ENCODE results near the gene NOS1. TPM values are rescaled to one million over a fixed set of nuclear protein-coding genes. Genes with fewer than 3 reads are reported as not detected.

NOS1 gene
- total and polyA plus RNA-seq, 2 donors (not counting 3 experiments of a cell fraction or from before 2014, with no cell fraction given): not detected

DNA sequence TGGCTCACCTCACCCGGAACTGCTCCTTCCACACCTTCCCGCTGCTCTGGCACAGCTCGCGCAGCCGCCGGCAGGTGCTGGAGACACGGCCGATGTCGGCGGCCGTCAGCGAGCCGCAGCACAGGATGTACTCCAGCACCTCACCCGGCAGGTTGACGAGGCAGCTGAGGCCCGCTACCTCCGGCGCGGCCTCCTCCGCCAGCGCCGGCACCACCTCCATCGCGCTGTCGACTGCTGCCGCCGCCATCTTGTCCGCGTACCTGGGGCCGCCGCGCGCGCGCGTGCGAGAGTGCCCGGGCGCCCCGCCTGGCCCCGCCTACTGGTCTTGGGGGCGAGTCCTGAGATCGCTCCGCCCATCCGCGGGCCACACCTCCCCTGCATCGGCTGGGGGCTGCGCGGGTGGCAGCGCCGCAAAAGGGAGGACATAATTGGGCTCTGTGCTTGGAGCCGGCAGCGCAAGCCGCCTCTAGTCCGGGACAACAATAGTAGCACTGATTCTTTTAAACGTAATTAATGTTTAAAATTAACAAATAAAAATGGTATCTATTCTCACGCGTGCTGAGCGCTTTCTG lies 171.1 kb downstream of the NOS1 start, which contains the start of gene FBXO21:
Gene FBXO21 (minus strand): TSS at position 261 of the 572 bp plus-strand sequence. CDS start 14 bp downstream, at position 247.
- Histone ChIP-seq H2AFZ (ENCODE audit: low read depth, low read length) (peak within 1 kb of the TSS; percentile 94), H3K27ac (ENCODE audit: insufficient read depth, low read depth, low read length) (no peak within 1 kb of the TSS), H3K36me3 (ENCODE audit: control insufficient read depth in 2 of 2, extremely low read depth in 1 of 2, insufficient read depth in 2 of 2, low read length in 2 of 2) (peaks cover 0 to 6% of the 10 kb centered on the region in 2 experiments), H3K9me1 (replicated peaks; ENCODE audit: control insufficient read depth, extremely low read depth, insufficient read depth, low read length) (no peaks in the 10 kb centered on the region), H3K4me2 (ENCODE audit: insufficient read depth, low read length) (peak within 1 kb of the TSS; percentile 83), H3K4me1 (ENCODE audit: control insufficient read depth, extremely low read depth, insufficient read depth, low read length) (peaks cover 9% of the 10 kb centered on the region), H3K9me3 (replicated peaks; ENCODE audit: control insufficient read depth, insufficient read depth, low read length) (no peaks in the 10 kb centered on the region), H3K27me3 (ENCODE audit: control insufficient read depth in 2 of 2, insufficient read depth in 2 of 2, low read length in 2 of 2) (peaks cover 3 to 4% of the 10 kb centered on the region in 2 experiments), H3K79me2 (ENCODE audit: control insufficient read depth, insufficient read depth, low read length) (peaks cover 15% of the 10 kb centered on the region), H4K20me1 (replicated peaks; ENCODE audit: control insufficient read depth, extremely low read depth, insufficient read depth, low read length) (no peaks in the 10 kb centered on the region), H3K9ac (replicated peaks; ENCODE audit: extremely low read depth, insufficient read depth, low read length) (peak within 1 kb of the TSS; percentile 39), H3K4me3 (replicated peaks in 1 of 3; ENCODE audit: insufficient read depth in 1 of 3, low read depth in 1 of 3, low read length in 3 of 3) (peak within 1 kb of the TSS; percentile 59 to 100 (median 69))
- intact Hi-C loops (cut with micrococcal nuclease): loop anchor here (2.0 kb wide), 1 partner anchor 497 kb away; no protein-coding TSS in a partner anchor
- BruUV-seq (replicated peaks): no TSS peak
- dilution Hi-C loops (cut with MboI; ENCODE audit: extremely low pct_ligation_motif_present, low sequenced_read_pairs): no loop called here
- ChIA-PET CTCF (no interaction called here), POLR2A (no interaction called here)
- FAIRE-seq (peak; percentile 85), DNase-seq (ENCODE audit: low read depth, low spot score) (peak; percentile 84)
- TF ChIP-seq POLR2AphosphoS5 (IDR thresholded peaks at IDR 0.05; ENCODE audit: insufficient read depth, low read depth, low read length): peak; percentile 88
- TF ChIP-seq EZH2 (IDR thresholded peaks at IDR 0.05; ENCODE audit: borderline replicate concordance, low read depth, low read length, severe bottlenecking): no peak
- TF ChIP-seq, protein P1, sequence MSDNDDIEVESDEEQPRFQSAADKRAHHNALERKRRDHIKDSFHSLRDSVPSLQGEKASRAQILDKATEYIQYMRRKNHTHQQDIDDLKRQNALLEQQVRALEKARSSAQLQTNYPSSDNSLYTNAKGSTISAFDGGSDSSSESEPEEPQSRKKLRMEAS (IDR thresholded peaks at IDR 0.05; ENCODE audit: insufficient read depth, insufficient read length): no peak
- no peak for TF ChIP-seq MYC (IDR thresholded peaks at IDR 0.05; ENCODE audit: low read depth, low read length)
- TF ChIP-seq POLR2A (IDR thresholded peaks at IDR 0.05; ENCODE audit: low read depth, low read length): peak; percentile 71
- TF ChIP-seq FOS (IDR thresholded peaks at IDR 0.05; ENCODE audit: borderline replicate concordance, insufficient read depth, low read length): no peak

DNA sequence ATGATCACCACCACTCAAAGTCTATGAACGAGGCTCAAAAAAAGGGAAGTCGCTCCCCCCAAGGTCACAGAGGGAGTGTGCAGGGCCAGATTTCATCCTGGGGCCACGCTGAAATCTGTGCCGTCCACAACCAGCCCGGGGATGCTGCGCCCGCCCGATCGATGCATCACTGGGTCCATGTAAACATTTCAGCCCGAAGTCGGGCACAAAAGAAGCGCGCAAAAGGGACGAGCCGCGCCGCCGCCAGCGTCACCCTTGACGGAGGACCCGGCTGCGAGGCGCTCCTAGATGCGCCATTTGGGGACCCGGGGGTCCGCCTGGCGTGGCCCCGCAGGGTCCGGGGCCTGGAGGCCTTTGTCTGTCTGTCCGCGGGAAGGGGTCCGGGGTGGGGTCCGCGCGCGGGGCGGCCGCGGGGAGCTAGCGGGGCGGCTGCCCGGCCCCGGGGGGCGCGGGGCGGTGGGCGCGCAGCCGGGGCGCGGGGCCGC lies 171.7 kb downstream of the NOS1 start:
- no peaks in the 10 kb centered on the region for H3K9me1 ChIP-seq (replicated peaks; ENCODE audit: control insufficient read depth, extremely low read depth, insufficient read depth, low read length)
- peak overlapping the region; percentile 39 for H3K9ac ChIP-seq (replicated peaks; ENCODE audit: extremely low read depth, insufficient read depth, low read length)
- TF ChIP-seq GATA2 (IDR thresholded peaks at IDR 0.05; ENCODE audit: insufficient read depth, insufficient read length, low read depth, low read length) (no peak), JUN (IDR thresholded peaks at IDR 0.05; ENCODE audit: borderline replicate concordance, insufficient read depth, insufficient read length, low read depth) (no peak), POLR2AphosphoS5 (IDR thresholded peaks at IDR 0.05; ENCODE audit: insufficient read depth, low read depth, low read length) (no peak), EZH2 (IDR thresholded peaks at IDR 0.05; ENCODE audit: borderline replicate concordance, low read depth, low read length, severe bottlenecking) (no peak), POLR2A (IDR thresholded peaks at IDR 0.05; ENCODE audit: low read depth, low read length) (no peak), FOS (IDR thresholded peaks at IDR 0.05; ENCODE audit: borderline replicate concordance, insufficient read depth, low read length) (no peak), MYC (IDR thresholded peaks at IDR 0.05; ENCODE audit: low read depth, low read length) (no peak)
- TF ChIP-seq, protein P2, sequence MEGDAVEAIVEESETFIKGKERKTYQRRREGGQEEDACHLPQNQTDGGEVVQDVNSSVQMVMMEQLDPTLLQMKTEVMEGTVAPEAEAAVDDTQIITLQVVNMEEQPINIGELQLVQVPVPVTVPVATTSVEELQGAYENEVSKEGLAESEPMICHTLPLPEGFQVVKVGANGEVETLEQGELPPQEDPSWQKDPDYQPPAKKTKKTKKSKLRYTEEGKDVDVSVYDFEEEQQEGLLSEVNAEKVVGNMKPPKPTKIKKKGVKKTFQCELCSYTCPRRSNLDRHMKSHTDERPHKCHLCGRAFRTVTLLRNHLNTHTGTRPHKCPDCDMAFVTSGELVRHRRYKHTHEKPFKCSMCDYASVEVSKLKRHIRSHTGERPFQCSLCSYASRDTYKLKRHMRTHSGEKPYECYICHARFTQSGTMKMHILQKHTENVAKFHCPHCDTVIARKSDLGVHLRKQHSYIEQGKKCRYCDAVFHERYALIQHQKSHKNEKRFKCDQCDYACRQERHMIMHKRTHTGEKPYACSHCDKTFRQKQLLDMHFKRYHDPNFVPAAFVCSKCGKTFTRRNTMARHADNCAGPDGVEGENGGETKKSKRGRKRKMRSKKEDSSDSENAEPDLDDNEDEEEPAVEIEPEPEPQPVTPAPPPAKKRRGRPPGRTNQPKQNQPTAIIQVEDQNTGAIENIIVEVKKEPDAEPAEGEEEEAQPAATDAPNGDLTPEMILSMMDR (IDR thresholded peaks at IDR 0.05; ENCODE audit: extremely low read depth in 1 of 2, insufficient read depth in 1 of 2, low read depth in 1 of 2, low read length in 2 of 2): no peak
- TF ChIP-seq, protein P1 (IDR thresholded peaks at IDR 0.05; ENCODE audit: insufficient read depth, insufficient read length): no peak
- H3K27me3 ChIP-seq (ENCODE audit: control insufficient read depth in 2 of 2, insufficient read depth in 2 of 2, low read length in 2 of 2): peaks cover 3 to 4% of the 10 kb centered on the region in 2 experiments
- H3K79me2 ChIP-seq (ENCODE audit: control insufficient read depth, insufficient read depth, low read length): peaks cover 15% of the 10 kb centered on the region
- no peaks in the 10 kb centered on the region for H4K20me1 ChIP-seq (replicated peaks; ENCODE audit: control insufficient read depth, extremely low read depth, insufficient read depth, low read length)
- H2AFZ ChIP-seq (ENCODE audit: low read depth, low read length): peak overlapping the region; percentile 94
- ChIA-PET CTCF (no interaction called here), POLR2A (no interaction called here)
- intact Hi-C loops (cut with micrococcal nuclease) (loop anchor here (2.0 kb wide), 1 partner anchor 497 kb away; no protein-coding TSS in a partner anchor), dilution Hi-C loops (cut with MboI; ENCODE audit: extremely low pct_ligation_motif_present, low sequenced_read_pairs) (no loop called here)
- peak overlapping the region; percentile 55 to 100 (median 59) for H3K4me3 ChIP-seq (replicated peaks in 1 of 3; ENCODE audit: insufficient read depth in 1 of 3, low read depth in 1 of 3, low read length in 3 of 3)
- H3K36me3 ChIP-seq (ENCODE audit: control insufficient read depth in 2 of 2, extremely low read depth in 1 of 2, insufficient read depth in 2 of 2, low read length in 2 of 2): peaks cover 0 to 8% of the 10 kb centered on the region in 2 experiments
- no peaks in the 10 kb centered on the region for H3K9me3 ChIP-seq (replicated peaks; ENCODE audit: control insufficient read depth, insufficient read depth, low read length)
- peak; percentile 44 for DNase-seq (ENCODE audit: low read depth, low spot score)
- no TSS peak for BruUV-seq (replicated peaks)
- H3K4me1 ChIP-seq (ENCODE audit: control insufficient read depth, extremely low read depth, insufficient read depth, low read length): peaks cover 9% of the 10 kb centered on the region
- no peak overlapping the region for H3K27ac ChIP-seq (ENCODE audit: insufficient read depth, low read depth, low read length)
- peak overlapping the region; percentile 83 for H3K4me2 ChIP-seq (ENCODE audit: insufficient read depth, low read length)
- no peak for FAIRE-seq

All from endothelial cell of umbilical vein (primary cell).